Peyer's patch (tissue), 4 donors: Measurements from ENCODE around the gene KMT2D. TPM values are rescaled to one million over a fixed set of nuclear protein-coding genes. Genes with fewer than 3 reads are reported as not detected.

Experiments used
- DNase-seq, 3 donors: peaks; one replicate each; pipeline ENCODE4 v3.0.0-alpha.2; 2017 to 2019
- H3K27ac ChIP-seq, 4 donors: fragments of 200-600 bp; sonication (generic); one replicate each; pipeline ENCODE4 v1.5.1; 2016 to 2019
- H3K27me3 ChIP-seq, 2 donors: fragments of 200-600 bp; sonication (generic); one replicate each; pipeline ENCODE4 v1.5.1; 2019
- H3K36me3 ChIP-seq, 3 donors: fragments of 200-600 bp; sonication (generic); one replicate each; pipeline ENCODE4 v1.5.1; 2016 to 2019
- H3K4me1 ChIP-seq, 4 donors: fragments of 200-600 bp; sonication (generic); one replicate each; pipeline ENCODE4 v1.5.1; 2016 to 2019
- H3K4me3 ChIP-seq, 4 donors: fragments of 200-600 bp; sonication (generic); 1 replicate in 3 of 4; 2 replicates in 1 of 4; pipeline ENCODE4 v1.5.1; 2016 to 2019; ENCODE audit warnings: mild to moderate bottlenecking in 1 of 4
- H3K9me3 ChIP-seq, 4 donors: fragments of 200-600 bp; sonication (generic); one replicate each; pipeline ENCODE4 v1.5.1; 2016 to 2019; ENCODE audit warnings: mild to moderate bottlenecking in 1 of 4
- POLR2A ChIP-seq, 2 donors: fragments of 450-650 bp; IDR thresholded peaks; one replicate each; pipeline ENCODE4 v1.5.1; 2017; ENCODE audit warnings: antibody characterized with exemption in 2 of 2, mild to moderate bottlenecking in 2 of 2, moderate library complexity in 2 of 2
- total RNA-seq, 4 donors: library from RNA; depleted of rRNA; stranded (reverse); fragments of >200 nt; gene quantifications; one replicate each; pipeline ENCODE4 v1.1.0, GENCODE V29; 2016
- TF ChIP-seq, protein P1 (sequence below), 6 experiments: fragments of 450-650 bp in 4 of 6; fragments of 200-600 bp in 2 of 6; sonication (generic) in 1 of 6; IDR thresholded peaks; one replicate each; pipeline ENCODE4 v1.5.1; 2017 to 2019; ENCODE audit warnings: antibody characterized with exemption in 6 of 6, mild to moderate bottlenecking in 3 of 6, moderate library complexity in 1 of 6

KMT2D gene
- total RNA-seq, 4 donors from 2014 or later, result 126 to 161 (median 146) TPM

DNA sequence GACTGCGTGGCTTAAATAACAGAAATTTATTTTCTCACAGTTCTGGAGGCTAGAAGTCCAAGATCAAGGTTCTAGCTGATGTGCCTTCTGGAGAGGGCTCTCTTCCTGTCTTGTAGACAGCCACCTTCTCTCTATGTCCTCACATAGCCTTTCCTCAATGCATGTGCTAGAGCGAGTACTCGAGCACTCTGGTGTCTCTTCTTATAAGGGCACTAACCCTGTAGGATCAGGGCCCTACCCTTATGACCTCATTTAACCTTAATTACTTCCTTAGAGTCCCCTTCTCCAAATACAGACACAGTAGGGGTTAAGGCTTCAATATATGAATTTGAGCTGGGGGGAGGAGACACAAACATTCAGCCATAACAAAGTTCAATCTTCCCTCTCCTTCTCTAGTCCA lies 23.8 kb upstream of the KMT2D start:
- no peaks in the 10 kb centered on the region for H3K36me3 ChIP-seq
- DNase-seq, result no peak
- TF ChIP-seq, protein P1, sequence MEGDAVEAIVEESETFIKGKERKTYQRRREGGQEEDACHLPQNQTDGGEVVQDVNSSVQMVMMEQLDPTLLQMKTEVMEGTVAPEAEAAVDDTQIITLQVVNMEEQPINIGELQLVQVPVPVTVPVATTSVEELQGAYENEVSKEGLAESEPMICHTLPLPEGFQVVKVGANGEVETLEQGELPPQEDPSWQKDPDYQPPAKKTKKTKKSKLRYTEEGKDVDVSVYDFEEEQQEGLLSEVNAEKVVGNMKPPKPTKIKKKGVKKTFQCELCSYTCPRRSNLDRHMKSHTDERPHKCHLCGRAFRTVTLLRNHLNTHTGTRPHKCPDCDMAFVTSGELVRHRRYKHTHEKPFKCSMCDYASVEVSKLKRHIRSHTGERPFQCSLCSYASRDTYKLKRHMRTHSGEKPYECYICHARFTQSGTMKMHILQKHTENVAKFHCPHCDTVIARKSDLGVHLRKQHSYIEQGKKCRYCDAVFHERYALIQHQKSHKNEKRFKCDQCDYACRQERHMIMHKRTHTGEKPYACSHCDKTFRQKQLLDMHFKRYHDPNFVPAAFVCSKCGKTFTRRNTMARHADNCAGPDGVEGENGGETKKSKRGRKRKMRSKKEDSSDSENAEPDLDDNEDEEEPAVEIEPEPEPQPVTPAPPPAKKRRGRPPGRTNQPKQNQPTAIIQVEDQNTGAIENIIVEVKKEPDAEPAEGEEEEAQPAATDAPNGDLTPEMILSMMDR (IDR thresholded peaks at IDR 0.05), result no peak
- TF ChIP-seq POLR2A (IDR thresholded peaks at IDR 0.05), result no peak

DNA sequence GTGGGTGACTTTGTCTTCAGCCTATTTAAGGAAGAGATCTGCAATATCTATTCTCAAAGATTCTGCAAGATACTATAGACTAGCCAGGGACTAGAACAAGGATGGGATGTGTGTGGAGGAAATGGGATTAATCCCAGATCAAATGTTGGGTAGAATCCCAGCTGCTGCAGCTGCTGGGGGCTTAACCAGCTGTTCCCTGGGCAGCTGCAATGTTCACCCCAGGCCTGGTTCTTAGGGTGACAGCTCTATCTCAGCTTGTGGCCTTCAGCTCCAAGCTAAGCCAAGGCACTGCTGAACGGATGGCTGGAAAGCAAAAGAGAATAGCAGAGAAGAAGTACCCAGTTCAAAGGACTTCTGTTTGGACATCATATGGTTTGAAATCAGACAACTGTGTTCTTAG lies 19.2 kb upstream of the KMT2D start:
- Histone ChIP-seq H3K27ac (no peak overlapping the region), H3K27me3 (no peaks in the 10 kb centered on the region), H3K36me3 (no peaks in the 10 kb centered on the region), H3K4me1 (no peaks in the 10 kb centered on the region), H3K9me3 (no peaks in the 10 kb centered on the region), H3K4me3 (no peak overlapping the region)
- no peak for TF ChIP-seq POLR2A (IDR thresholded peaks at IDR 0.05)
- TF ChIP-seq, protein P1 (IDR thresholded peaks at IDR 0.05), result no peak
- no peak for DNase-seq

More for the DNA sequence above, 23.8 kb upstream of the KMT2D start:
- Histone ChIP-seq H3K9me3 (no peaks in the 10 kb centered on the region), H3K27me3 (peaks cover 0 to 3% of the 10 kb centered on the region in 2 donors), H3K27ac (no peak overlapping the region), H3K4me1 (peaks cover 0 to 12% (median under 1%) of the 10 kb centered on the region in 4 donors), H3K4me3 (no peak overlapping the region)

DNA sequence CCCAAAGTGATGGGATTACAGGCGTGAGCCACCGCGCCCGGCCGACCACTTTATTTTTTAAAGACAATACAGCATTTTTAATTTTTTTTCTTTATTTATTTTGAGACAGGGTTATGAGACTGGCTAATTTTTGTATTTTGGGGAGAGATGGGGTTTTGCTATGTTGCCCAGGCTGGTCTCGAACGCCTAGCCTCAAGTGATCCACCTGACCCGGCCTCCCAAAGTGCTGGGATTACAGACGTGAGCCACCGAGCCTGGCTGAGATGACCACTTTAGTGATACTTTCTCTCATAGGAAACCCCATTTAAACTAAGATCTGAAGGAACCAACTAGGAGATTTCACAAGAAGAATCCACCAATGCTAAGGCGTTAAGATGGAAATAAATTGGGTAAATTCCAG lies 10.4 kb upstream of the KMT2D start:
- H3K27ac ChIP-seq, result no peak overlapping the region
- no peak for DNase-seq
- TF ChIP-seq, protein P1 (IDR thresholded peaks at IDR 0.05), result no peak
- TF ChIP-seq POLR2A (IDR thresholded peaks at IDR 0.05), result no peak
- H3K4me1 ChIP-seq, result peaks cover 0 to 16% (median 2%) of the 10 kb centered on the region in 4 donors
- no peaks in the 10 kb centered on the region for H3K9me3 ChIP-seq
- no peaks in the 10 kb centered on the region for H3K27me3 ChIP-seq
- no peaks in the 10 kb centered on the region for H3K36me3 ChIP-seq
- no peak overlapping the region for H3K4me3 ChIP-seq

- peaks cover 0 to 16% (median 2%) of the 10 kb centered on the region in 4 donors for H3K4me1 ChIP-seq
- H3K9me3 ChIP-seq, result no peaks in the 10 kb centered on the region
- TF ChIP-seq, protein P1 (IDR thresholded peaks at IDR 0.05), result peak in 2 of 6 experiments; percentile 17 to 22
- peak in 1 of 2 donors; percentile 51 for TF ChIP-seq POLR2A (IDR thresholded peaks at IDR 0.05)
- peak within 1 kb of the TSS; percentile 56 to 85 (median 71) for H3K27ac ChIP-seq
- peak within 1 kb of the TSS; percentile 60 to 77 (median 72) for H3K4me3 ChIP-seq
- H3K27me3 ChIP-seq, result no peaks in the 10 kb centered on the region
- H3K36me3 ChIP-seq, result no peaks in the 10 kb centered on the region
- peak; percentile 99 to 100 (median 99) for DNase-seq
Measured at GRCh38 chr12:49069507-49070346, 9.1 kb upstream of the KMT2D start, which contains the start of gene RHEBL1. Gene RHEBL1, minus strand, starts transcription at chr12:49069979. Its CDS starts 194 bp downstream, at chr12:49069785.

- H3K4me1 ChIP-seq, result peaks cover 0 to 16% (median 2%) of the 10 kb centered on the region in 4 donors
- H3K9me3 ChIP-seq, result no peaks in the 10 kb centered on the region
- peak overlapping the region; percentile 60 to 77 (median 72) for H3K4me3 ChIP-seq
- H3K27ac ChIP-seq, result peak overlapping the region; percentile 56 to 85 (median 71)
- no peak for DNase-seq
- H3K27me3 ChIP-seq, result no peaks in the 10 kb centered on the region
- H3K36me3 ChIP-seq, result no peaks in the 10 kb centered on the region
- no peak for TF ChIP-seq POLR2A (IDR thresholded peaks at IDR 0.05)
- TF ChIP-seq, protein P1 (IDR thresholded peaks at IDR 0.05), result no peak
Measured at GRCh38 chr12:49068879-49069506, 8.4 kb upstream of the KMT2D start.
